PC-3 (cell line): ENCODE data around the gene RAB3C.

Experiments used
- EZH2 ChIP-seq: fragments of 300-600 bp; sonication (generic); IDR thresholded peaks from one replicate; pipeline ENCODE4 v1.6.1; 2017; ENCODE audit warnings: antibody characterized with exemption, mild to moderate bottlenecking, low read length; ENCODE audit not compliant: unreplicated experiment
- TF ChIP-seq, protein P1 (sequence below): fragments of 300-600 bp; sonication (generic); conservative IDR thresholded peaks from 2 replicates; pipeline ENCODE4 v1.5.1; 2017; ENCODE audit warnings: antibody characterized with exemption, low read depth, mild to moderate bottlenecking, low read length

DNA sequence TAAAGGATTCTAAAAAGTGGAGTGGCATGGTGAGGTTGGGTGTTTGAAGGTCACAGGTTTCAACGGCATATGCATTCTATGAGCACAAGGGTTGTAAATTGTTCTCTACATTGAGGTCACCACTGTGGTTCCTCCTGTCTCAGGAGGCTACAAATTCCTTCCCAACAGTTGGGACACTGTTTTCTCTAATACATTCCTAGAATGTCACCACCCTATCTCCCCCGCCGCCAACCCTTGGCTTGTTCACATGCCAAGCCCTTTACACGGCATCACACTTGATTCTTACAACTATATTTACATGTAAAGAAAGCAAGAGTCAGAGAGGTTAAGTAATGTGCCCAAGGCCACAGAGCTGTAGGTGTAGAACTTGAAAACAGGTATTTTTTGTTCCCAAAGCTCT lies 315.1 kb downstream of the RAB3C start:
- TF ChIP-seq, protein P1, sequence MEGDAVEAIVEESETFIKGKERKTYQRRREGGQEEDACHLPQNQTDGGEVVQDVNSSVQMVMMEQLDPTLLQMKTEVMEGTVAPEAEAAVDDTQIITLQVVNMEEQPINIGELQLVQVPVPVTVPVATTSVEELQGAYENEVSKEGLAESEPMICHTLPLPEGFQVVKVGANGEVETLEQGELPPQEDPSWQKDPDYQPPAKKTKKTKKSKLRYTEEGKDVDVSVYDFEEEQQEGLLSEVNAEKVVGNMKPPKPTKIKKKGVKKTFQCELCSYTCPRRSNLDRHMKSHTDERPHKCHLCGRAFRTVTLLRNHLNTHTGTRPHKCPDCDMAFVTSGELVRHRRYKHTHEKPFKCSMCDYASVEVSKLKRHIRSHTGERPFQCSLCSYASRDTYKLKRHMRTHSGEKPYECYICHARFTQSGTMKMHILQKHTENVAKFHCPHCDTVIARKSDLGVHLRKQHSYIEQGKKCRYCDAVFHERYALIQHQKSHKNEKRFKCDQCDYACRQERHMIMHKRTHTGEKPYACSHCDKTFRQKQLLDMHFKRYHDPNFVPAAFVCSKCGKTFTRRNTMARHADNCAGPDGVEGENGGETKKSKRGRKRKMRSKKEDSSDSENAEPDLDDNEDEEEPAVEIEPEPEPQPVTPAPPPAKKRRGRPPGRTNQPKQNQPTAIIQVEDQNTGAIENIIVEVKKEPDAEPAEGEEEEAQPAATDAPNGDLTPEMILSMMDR: no peak
- TF ChIP-seq EZH2: no peak
